AG09309 (cell line): ENCODE measurements around the gene ITGA7.

Experiments used
- DNase-seq: peaks from one replicate; pipeline ENCODE4 v3.0.0-alpha.2; 2010; ENCODE audit warnings: low read depth
- H3K4me3 ChIP-seq: 2 replicates; pipeline ENCODE4 v1.5.1; 2011; ENCODE audit warnings: mild to moderate bottlenecking, low read depth, low read length, moderate library complexity; ENCODE audit not compliant: control insufficient read depth
- TF ChIP-seq, protein P1 (sequence below): IDR thresholded peaks from 2 replicates; pipeline ENCODE4 v1.5.1; 2011; ENCODE audit warnings: mild to moderate bottlenecking, low read depth, low read length, inconsistent platforms; ENCODE audit not compliant: insufficient read depth, control insufficient read depth; ENCODE audit errors: missing control alignments

ITGA7 gene

DNA sequence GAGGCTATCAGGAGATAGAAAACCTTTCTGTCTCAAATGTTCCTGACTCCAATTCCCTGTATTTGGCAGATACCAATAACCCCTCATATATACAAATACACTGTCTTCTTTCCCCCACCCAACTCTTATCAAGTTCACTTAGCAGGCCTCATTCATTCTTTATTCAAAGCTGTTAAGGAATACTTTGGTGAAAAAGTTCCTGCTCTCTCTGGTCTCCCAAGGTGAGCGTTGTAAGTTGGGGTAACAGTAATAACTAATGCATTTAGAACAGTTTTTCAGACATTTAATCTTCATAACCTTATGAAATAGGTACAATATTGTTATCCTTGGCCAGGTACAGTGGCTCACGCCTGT is 31.3 kb upstream of the ITGA7 start:
- TF ChIP-seq, protein P1, sequence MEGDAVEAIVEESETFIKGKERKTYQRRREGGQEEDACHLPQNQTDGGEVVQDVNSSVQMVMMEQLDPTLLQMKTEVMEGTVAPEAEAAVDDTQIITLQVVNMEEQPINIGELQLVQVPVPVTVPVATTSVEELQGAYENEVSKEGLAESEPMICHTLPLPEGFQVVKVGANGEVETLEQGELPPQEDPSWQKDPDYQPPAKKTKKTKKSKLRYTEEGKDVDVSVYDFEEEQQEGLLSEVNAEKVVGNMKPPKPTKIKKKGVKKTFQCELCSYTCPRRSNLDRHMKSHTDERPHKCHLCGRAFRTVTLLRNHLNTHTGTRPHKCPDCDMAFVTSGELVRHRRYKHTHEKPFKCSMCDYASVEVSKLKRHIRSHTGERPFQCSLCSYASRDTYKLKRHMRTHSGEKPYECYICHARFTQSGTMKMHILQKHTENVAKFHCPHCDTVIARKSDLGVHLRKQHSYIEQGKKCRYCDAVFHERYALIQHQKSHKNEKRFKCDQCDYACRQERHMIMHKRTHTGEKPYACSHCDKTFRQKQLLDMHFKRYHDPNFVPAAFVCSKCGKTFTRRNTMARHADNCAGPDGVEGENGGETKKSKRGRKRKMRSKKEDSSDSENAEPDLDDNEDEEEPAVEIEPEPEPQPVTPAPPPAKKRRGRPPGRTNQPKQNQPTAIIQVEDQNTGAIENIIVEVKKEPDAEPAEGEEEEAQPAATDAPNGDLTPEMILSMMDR: no peak
- DNase-seq: no peak
- H3K4me3 ChIP-seq: no peak overlapping the region

DNA sequence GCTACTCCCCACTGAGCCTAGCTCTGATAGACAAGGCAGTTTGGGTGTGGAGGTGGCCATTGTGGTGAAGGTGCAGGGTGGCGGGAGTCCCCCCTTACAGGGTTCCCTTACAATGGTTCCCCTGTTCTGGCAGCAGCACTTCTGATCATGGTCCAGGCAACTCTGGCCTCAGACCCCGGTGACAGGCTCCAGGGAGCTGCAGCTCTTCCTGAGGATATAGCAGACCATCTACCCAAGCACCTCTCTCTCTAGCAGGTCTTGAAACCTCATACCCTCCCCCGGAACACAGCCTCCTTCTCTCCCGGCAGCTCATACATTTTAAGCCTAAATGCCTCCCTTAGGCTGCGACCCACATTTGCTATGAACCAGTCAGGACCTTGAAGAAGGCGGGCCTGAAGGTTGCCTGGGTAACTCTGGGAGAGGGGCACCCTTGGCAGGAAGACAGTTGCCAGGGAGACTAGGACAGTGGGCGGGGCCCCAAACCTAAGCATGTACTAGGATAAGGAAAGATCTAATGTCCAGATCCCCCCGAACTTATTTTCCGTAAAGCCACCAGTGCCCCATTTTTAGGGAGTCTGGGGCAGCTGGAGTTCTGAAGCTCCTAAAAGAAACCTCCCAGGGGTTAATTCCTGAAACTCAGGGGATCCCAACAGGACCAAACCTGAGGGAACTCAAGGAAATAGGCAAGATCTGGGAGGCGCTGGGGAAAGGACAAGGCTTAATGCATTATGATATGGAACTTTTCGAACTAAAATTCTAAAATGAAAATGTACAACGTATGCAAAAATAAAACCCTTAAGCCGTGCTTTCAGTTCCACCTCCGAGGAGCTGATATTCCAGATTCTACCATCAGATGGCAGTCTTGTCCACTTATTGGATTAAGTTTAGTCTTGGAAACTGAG is 30.7 kb upstream of the ITGA7 start:
- H3K4me3 ChIP-seq: peak overlapping the region; percentile 60
- TF ChIP-seq, protein P1: peak; percentile 76
- DNase-seq: no peak

DNA sequence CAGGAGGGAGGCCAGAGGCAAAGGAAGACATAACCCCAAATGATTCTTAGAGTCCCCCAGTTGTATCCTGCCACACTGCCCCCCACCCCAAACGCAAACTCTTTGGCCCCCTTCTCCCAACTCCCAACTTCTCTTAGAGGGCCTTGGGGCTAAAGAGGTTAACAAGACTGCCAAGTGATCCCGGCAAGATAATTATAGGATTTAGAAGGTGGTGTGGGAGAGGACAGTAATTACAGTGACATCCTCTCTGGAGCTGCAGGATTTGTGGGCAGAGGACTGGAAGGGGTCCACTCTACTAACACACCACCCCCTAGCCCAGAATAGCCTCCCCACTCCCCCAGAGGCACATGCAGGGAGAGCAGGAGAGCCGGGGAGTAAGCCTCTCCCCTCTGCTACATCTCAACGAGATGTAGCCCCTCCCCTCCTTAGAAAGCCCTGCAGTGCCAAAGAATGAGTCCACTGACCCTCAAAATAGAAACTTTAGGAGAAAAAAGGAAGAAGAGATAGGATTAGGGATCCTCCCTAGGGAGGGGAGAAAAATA is 29.9 kb upstream of the ITGA7 start:
- no peak for DNase-seq
- no peak overlapping the region for H3K4me3 ChIP-seq
- TF ChIP-seq, protein P1: no peak

DNA sequence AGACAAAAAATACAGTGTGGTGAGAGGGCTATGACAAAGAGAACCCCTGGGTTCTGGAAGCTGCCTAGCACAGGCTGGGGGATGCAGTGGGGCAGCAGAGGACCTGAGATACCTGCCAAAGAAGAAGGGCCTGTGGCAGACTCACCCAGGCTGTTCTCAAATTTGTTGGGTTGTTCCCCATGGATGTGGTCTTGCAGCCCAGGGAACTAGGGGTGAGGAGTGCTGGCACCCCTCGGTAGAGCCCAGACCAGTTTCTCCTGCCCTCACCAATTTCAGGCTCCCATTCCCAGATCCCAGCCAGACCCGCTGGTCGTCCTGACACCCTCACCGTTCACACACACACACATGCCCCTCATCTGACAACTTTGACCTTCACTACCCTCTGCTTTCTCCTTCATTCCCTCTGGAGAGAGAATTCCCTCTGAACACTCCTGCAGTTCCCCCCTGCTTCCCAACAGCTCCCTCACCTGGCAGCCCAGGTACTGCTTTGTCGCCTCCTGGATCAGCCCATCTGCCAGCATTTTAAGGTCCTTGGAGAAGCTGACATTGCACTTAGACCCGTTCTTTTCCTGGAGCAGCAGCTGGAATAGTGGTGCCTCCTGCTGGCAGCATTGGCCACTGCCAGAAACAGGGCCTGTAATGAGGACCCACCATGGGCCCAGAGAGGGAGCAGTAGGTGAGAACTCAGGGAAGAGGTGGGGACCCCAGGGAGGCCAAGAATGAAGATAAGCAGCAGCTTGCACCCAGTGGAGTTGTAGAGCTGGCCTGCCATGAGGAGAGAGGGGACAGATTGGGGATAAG is 29.3 kb upstream of the ITGA7 start:
- DNase-seq: no peak
- TF ChIP-seq, protein P1: peak; percentile 95
- H3K4me3 ChIP-seq: no peak overlapping the region

DNA sequence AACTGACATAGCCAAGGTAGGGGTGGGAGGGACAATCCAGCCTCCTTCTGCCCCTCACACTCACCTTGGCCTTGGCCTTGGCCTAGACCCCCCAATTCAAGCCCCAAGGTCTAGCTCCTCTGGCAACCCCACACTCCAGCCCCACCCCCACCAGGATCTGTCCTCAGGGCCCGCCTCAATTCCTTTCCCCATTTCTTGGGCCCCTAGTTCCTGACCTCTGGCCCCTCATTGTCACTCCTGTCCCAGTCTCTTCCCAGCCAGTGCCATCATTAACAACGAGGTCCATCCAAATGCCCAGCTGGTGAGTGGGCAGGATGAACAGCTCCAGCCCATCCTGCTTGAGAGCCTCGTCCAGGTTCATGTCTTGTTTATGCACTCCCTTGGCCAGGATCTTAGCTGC is 28.4 kb upstream of the ITGA7 start:
- DNase-seq: no peak
- TF ChIP-seq, protein P1: no peak
- no peak overlapping the region for H3K4me3 ChIP-seq

DNA sequence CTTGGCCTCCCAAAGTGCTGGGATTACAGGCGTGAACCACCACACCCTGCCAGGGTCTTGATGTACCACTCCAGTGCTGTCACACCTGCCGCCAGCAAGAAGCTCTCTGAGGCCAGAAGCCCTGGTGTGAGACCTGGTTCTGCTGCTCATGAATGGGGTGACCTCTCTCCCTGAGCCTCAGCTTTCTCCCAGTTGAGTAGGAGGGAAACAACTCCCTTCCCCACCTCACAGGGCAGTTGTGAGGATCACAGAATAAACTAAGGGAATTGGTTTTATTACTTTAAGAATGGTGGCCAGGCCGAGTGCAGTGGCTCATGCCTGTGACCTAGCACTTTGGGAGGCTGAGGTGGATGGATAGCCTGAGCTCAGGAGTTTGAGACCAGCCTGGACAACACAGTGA is 26.9 kb upstream of the ITGA7 start:
- TF ChIP-seq, protein P1: no peak
- DNase-seq: no peak
- H3K4me3 ChIP-seq: no peak overlapping the region
